ENCODE results near the gene ZSWIM6.

Gene ZSWIM6

GRCh38 chr5:61435368-61435767 lies 103.3 kb downstream of the ZSWIM6 start:
- Histone ChIP-seq H3K27me3 (replicated peaks; ENCODE audit: insufficient read depth, low read length) (no peaks in the 10 kb centered on the region), H3K9me3 (replicated peaks; ENCODE audit: insufficient read depth, low read length) (no peaks in the 10 kb centered on the region), H4K20me1 (ENCODE audit: insufficient read depth, low read length) (no peaks in the 10 kb centered on the region; the same call in 1 of the 2 replicates), H3K36me3 (replicated peaks; ENCODE audit: insufficient read depth, low read length) (no peaks in the 10 kb centered on the region), H3K4me1 (ENCODE audit: low read length) (no peaks in the 10 kb centered on the region), H3K4me3 (ENCODE audit: low read length) (no peak overlapping the region), H3K4me2 (ENCODE audit: low read depth, low read length) (no peak overlapping the region), H3K9ac (ENCODE audit: low read length) (no peak overlapping the region), H3K9me2 (replicated peaks; ENCODE audit: insufficient read depth, low read length) (no peaks in the 10 kb centered on the region), H3K27ac (ENCODE audit: low read length) (no peak overlapping the region), H2AFZ (ENCODE audit: low read length) (no peak overlapping the region), H3F3A (ENCODE audit: insufficient read depth, low read length) (no peaks in the 10 kb centered on the region), H3K79me2 (ENCODE audit: low read length) (peaks cover 29% of the 10 kb centered on the region)
- DNase-seq, result no peak
- TF ChIP-seq CTCF (IDR thresholded peaks at IDR 0.05; ENCODE audit: low read length), result no peak
- no peak for TF ChIP-seq EZH2phosphoT487 (IDR thresholded peaks at IDR 0.05; ENCODE audit: low read length)
- no peak for TF ChIP-seq EZH2 (optimal IDR thresholded peaks at IDR 0.05; ENCODE audit: low read depth, low read length)

- no peaks in the 10 kb centered on the region for H3K9me2 ChIP-seq (replicated peaks; ENCODE audit: insufficient read depth, low read length)
- H3F3A ChIP-seq (ENCODE audit: insufficient read depth, low read length), result no peaks in the 10 kb centered on the region
- no peak overlapping the region for H3K27ac ChIP-seq (ENCODE audit: low read length)
- H3K4me1 ChIP-seq (ENCODE audit: low read length), result no peaks in the 10 kb centered on the region
- DNase-seq, result no peak
- 0 out of 2 replicates have a peak, but pooled peaks cover 3% of the 10 kb centered on the region for H3K9me3 ChIP-seq (replicated peaks; ENCODE audit: insufficient read depth, low read length)
- TF ChIP-seq EZH2phosphoT487 (IDR thresholded peaks at IDR 0.05; ENCODE audit: low read length) (no peak), CTCF (IDR thresholded peaks at IDR 0.05; ENCODE audit: low read length) (no peak), EZH2 (optimal IDR thresholded peaks at IDR 0.05; ENCODE audit: low read depth, low read length) (no peak)
- H3K36me3 ChIP-seq (replicated peaks; ENCODE audit: insufficient read depth, low read length), result no peaks in the 10 kb centered on the region
- no peak overlapping the region for H3K9ac ChIP-seq (ENCODE audit: low read length)
- no peak overlapping the region for H2AFZ ChIP-seq (ENCODE audit: low read length)
- H3K27me3 ChIP-seq (replicated peaks; ENCODE audit: insufficient read depth, low read length), result no peaks in the 10 kb centered on the region
- no peak overlapping the region for H3K4me3 ChIP-seq (ENCODE audit: low read length)
- no peak overlapping the region for H3K4me2 ChIP-seq (ENCODE audit: low read depth, low read length)
- no peaks in the 10 kb centered on the region for H4K20me1 ChIP-seq (ENCODE audit: insufficient read depth, low read length)
- peaks cover 27% of the 10 kb centered on the region for H3K79me2 ChIP-seq (ENCODE audit: low read length)
Observed at GRCh38 chr5:61438298-61438970, 106.4 kb downstream of the ZSWIM6 start.

- H3K4me1 ChIP-seq (ENCODE audit: low read length), result peaks cover 5% of the 10 kb centered on the region; the same call in 1 of the 2 replicates
- TF ChIP-seq EZH2 (optimal IDR thresholded peaks at IDR 0.05; ENCODE audit: low read depth, low read length), result no peak
- TF ChIP-seq CTCF (IDR thresholded peaks at IDR 0.05; ENCODE audit: low read length), result no peak
- no peak for TF ChIP-seq EZH2phosphoT487 (IDR thresholded peaks at IDR 0.05; ENCODE audit: low read length)
- H3K79me2 ChIP-seq (ENCODE audit: low read length), result peaks cover 20% of the 10 kb centered on the region
Observed at GRCh38 chr5:61440086-61440485, 108.0 kb downstream of the ZSWIM6 start.

More at GRCh38 chr5:61440086-61440485, 108.0 kb downstream of the ZSWIM6 start:
- H4K20me1 ChIP-seq (ENCODE audit: insufficient read depth, low read length), result no peaks in the 10 kb centered on the region
- DNase-seq, result no peak
- no peak overlapping the region for H3K27ac ChIP-seq (ENCODE audit: low read length)
- H3F3A ChIP-seq (ENCODE audit: insufficient read depth, low read length), result no peaks in the 10 kb centered on the region
- no peaks in the 10 kb centered on the region for H3K27me3 ChIP-seq (replicated peaks; ENCODE audit: insufficient read depth, low read length)
- no peak overlapping the region for H2AFZ ChIP-seq (ENCODE audit: low read length)
- H3K4me3 ChIP-seq (ENCODE audit: low read length), result no peak overlapping the region
- H3K36me3 ChIP-seq (replicated peaks; ENCODE audit: insufficient read depth, low read length), result no peaks in the 10 kb centered on the region
- H3K9ac ChIP-seq (ENCODE audit: low read length), result no peak overlapping the region
- H3K9me3 ChIP-seq (replicated peaks; ENCODE audit: insufficient read depth, low read length), result 0 out of 2 replicates have a peak, but pooled peaks cover 3% of the 10 kb centered on the region
- H3K4me2 ChIP-seq (ENCODE audit: low read depth, low read length), result no peak overlapping the region
- H3K9me2 ChIP-seq (replicated peaks; ENCODE audit: insufficient read depth, low read length), result no peaks in the 10 kb centered on the region
